ENCODE measurements around the gene PMP22.

DNA sequence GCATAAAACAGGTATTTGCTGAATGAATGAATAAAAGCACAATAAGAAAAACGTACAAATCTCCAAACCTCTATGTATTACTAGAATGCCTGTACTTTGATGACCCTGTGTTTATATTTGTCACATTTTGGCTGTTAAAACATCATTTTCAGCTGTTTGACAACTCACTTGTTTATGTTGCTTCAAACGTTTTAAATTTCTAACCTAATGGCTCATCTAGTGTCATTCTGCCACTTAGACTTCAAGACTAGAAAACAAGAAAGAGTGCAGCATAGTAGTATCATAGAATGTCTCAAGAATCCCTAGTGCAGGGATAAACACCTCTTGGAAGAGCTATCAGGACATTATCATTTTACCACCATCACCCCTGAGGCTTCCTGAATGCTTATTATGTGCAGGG, 19.4 kb upstream of the PMP22 start:
- TF ChIP-seq SIN3A (IDR thresholded peaks at IDR 0.05; ENCODE audit: borderline replicate concordance, insufficient read depth, low read length) (no peak), POLR2AphosphoS5 (IDR thresholded peaks at IDR 0.05; ENCODE audit: low read depth, low read length) (no peak)

Measured in PFSK-1 (cell line).